A673 (cell line): ENCODE data around the gene RRP8.

Experiments used
- EZH2 ChIP-seq: fragments of 200-600 bp; sonication (generic); IDR thresholded peaks from 2 replicates; pipeline ENCODE4 v1.6.1; 2017; ENCODE audit warnings: borderline replicate concordance, low read depth, mild to moderate bottlenecking, mixed read lengths, antibody characterized with exemption, low read length; ENCODE audit not compliant: poor library complexity, severe bottlenecking
- TF ChIP-seq, protein P1 (sequence below): fragments of 300-800, 200-600 bp; sonication (generic); conservative IDR thresholded peaks from 2 replicates; pipeline ENCODE4 v1.5.1; 2017; ENCODE audit warnings: low read depth, mild to moderate bottlenecking, antibody characterized with exemption, low read length, moderate library complexity, mixed read lengths

DNA sequence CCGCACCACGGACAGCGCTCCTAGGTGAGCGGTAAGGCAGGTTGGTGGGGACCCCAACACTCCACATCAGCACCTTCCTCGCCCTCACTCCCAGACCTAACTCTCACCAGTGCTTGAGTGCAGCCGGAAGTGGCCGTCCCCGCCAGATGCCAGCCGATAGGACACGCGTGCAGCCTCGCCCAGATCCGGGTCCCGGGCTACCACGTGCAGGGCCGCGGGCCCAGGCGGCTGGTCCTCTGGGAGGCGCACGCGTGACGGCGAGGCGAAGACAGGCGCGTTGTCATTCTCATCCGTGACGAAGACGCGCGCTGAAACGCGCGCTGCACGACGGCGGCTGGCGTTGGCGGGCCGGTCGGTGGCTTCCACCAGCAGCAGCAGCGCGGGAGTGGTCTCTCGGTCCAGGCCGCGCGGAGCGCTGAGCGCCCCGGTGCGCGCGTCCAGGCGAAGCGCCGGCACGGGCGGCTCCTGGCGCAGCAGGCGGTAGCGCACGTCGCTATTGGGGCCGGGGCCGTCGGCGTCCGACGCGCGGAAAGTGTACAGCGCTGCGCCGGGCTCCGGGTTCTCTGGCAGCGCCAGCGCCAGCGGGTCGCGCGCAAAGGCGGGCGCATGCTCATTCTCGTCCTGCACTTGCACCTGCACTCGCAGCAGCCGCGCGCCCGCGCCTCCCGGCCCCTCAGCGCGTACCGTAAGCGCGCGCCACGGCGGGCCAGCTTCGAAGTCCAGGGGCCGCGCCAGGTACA is 26.6 kb upstream of the RRP8 start:
- TF ChIP-seq, protein P1, sequence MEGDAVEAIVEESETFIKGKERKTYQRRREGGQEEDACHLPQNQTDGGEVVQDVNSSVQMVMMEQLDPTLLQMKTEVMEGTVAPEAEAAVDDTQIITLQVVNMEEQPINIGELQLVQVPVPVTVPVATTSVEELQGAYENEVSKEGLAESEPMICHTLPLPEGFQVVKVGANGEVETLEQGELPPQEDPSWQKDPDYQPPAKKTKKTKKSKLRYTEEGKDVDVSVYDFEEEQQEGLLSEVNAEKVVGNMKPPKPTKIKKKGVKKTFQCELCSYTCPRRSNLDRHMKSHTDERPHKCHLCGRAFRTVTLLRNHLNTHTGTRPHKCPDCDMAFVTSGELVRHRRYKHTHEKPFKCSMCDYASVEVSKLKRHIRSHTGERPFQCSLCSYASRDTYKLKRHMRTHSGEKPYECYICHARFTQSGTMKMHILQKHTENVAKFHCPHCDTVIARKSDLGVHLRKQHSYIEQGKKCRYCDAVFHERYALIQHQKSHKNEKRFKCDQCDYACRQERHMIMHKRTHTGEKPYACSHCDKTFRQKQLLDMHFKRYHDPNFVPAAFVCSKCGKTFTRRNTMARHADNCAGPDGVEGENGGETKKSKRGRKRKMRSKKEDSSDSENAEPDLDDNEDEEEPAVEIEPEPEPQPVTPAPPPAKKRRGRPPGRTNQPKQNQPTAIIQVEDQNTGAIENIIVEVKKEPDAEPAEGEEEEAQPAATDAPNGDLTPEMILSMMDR = no peak
- no peak for TF ChIP-seq EZH2
